Measurements from ENCODE around the gene RPP25. TPM values are rescaled to one million over a fixed set of nuclear protein-coding genes. Genes with fewer than 3 reads are reported as not detected.

The RPP25 gene
- total and polyA plus RNA-seq, 11 donors, result 1.1 to 5.8 (median 2.1) TPM

DNA sequence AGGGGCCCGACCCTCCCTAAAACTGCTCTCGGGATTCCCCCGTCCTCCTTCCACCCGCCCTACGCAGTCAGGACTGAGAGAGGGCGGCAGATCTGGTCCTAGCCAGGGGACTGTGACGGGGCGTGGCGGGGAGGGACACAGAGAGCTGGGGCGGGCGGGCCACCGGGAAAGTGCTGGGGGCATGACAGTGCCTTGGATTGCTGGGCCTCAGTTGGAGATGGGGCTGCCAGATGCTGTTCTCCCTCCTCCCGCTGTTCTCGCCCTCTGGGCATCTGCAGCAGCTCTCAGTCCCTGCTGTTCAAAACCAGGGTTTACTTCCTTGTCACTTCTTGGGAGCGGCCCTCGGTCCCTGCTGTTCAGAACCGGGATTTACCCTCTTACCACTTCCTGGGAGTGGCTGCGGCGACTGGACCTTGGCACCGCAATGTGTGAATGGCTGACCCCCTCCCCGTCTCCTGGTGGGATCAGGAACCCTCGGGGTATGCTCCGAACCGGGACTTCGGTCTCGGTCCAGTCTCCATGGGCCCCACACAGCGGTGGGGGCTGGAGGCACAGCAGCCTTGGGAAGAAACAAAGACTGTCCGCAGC is 1.8 kb upstream of the RPP25 start:
- ATAC-seq (peak in 3 of 4 donors; percentile 34 to 54 (median 37)), DNase-seq (peak; percentile 40 to 73 (median 63))
- Histone ChIP-seq H3K27me3 (peaks cover 0 to 27% (median 10%) of the 10 kb centered on the region in 9 donors), H3K9me3 (no peaks in the 10 kb centered on the region), H3K27ac (peak overlapping the region in 9 of 12 donors; percentile 1 to 80 (median 34)), H3K36me3 (no peaks in the 10 kb centered on the region), H3K4me1 (peaks cover 0 to 58% (median 37%) of the 10 kb centered on the region in 12 donors), H3K4me3 (peak overlapping the region; percentile 3 to 73 (median 58))
- intact Hi-C loops (cut with DNase I), result loop anchor here in 4 of 10 donors (10.0 kb wide), 2 partner anchors 246 to 324 kb away; partner anchors contain the start of gene C15orf39 (in 3 of the 4)
- WGBS, 4 donors, result 1 to 2% (median 2%) methylated on average over 19 to 28 of the region's 28 CpGs
- peak in 1 of 2 donors; percentile 38 for TF ChIP-seq POLR2A (IDR thresholded peaks at IDR 0.05)
- TF ChIP-seq, protein P1, sequence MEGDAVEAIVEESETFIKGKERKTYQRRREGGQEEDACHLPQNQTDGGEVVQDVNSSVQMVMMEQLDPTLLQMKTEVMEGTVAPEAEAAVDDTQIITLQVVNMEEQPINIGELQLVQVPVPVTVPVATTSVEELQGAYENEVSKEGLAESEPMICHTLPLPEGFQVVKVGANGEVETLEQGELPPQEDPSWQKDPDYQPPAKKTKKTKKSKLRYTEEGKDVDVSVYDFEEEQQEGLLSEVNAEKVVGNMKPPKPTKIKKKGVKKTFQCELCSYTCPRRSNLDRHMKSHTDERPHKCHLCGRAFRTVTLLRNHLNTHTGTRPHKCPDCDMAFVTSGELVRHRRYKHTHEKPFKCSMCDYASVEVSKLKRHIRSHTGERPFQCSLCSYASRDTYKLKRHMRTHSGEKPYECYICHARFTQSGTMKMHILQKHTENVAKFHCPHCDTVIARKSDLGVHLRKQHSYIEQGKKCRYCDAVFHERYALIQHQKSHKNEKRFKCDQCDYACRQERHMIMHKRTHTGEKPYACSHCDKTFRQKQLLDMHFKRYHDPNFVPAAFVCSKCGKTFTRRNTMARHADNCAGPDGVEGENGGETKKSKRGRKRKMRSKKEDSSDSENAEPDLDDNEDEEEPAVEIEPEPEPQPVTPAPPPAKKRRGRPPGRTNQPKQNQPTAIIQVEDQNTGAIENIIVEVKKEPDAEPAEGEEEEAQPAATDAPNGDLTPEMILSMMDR (IDR thresholded peaks at IDR 0.05), result peak in 4 of 12 donors; percentile 11 to 26 (median 24)

DNA sequence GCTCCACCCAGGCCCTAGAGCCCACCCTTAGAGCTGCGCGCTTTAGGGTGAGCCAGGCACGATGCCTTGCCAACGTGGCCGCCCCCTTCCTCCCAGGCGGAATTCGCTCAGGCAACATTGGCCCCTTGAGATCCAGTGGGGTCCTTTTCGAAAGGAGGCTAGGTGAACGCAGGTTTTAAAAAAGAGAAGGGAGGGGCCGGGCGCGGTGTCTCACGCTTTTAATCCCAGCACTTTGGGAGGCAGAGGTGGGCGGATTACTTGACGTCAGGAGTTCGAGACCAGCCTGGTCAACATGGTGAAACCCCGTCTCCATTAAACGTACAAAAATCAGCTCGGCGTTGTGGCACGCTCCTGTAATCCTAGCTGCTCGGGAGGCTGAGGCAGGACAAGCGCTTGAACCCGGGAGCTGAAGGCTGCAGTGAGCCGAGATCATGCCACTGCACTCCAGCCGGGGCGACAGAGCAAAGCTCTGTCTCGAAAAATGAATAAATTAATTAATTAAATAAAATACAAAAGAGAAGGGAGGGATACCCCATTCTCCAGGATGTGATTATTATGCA is 984 bp upstream of the RPP25 start:
- intact Hi-C loops (cut with DNase I), result loop anchor here in 4 of 10 donors (10.0 kb wide), 2 partner anchors 247 to 323 kb away; partner anchors contain the start of gene C15orf39 (in 3 of the 4)
- TF ChIP-seq, protein P1 (IDR thresholded peaks at IDR 0.05), result no peak
- no peak for TF ChIP-seq POLR2A (IDR thresholded peaks at IDR 0.05)
- Histone ChIP-seq H3K4me1 (peaks cover 0 to 58% (median 37%) of the 10 kb centered on the region in 12 donors), H3K9me3 (no peaks in the 10 kb centered on the region), H3K27ac (peak overlapping the region in 11 of 12 donors; percentile 47 to 85 (median 77)), H3K36me3 (no peaks in the 10 kb centered on the region), H3K27me3 (peaks cover 0 to 27% (median 10%) of the 10 kb centered on the region in 9 donors), H3K4me3 (peak overlapping the region; percentile 23 to 73 (median 58))
- ATAC-seq, result no peak
- 5 to 8% (median 6%) methylated on average over 21 to 28 of the region's 28 CpGs for WGBS, 4 donors
- DNase-seq, result no peak

DNA sequence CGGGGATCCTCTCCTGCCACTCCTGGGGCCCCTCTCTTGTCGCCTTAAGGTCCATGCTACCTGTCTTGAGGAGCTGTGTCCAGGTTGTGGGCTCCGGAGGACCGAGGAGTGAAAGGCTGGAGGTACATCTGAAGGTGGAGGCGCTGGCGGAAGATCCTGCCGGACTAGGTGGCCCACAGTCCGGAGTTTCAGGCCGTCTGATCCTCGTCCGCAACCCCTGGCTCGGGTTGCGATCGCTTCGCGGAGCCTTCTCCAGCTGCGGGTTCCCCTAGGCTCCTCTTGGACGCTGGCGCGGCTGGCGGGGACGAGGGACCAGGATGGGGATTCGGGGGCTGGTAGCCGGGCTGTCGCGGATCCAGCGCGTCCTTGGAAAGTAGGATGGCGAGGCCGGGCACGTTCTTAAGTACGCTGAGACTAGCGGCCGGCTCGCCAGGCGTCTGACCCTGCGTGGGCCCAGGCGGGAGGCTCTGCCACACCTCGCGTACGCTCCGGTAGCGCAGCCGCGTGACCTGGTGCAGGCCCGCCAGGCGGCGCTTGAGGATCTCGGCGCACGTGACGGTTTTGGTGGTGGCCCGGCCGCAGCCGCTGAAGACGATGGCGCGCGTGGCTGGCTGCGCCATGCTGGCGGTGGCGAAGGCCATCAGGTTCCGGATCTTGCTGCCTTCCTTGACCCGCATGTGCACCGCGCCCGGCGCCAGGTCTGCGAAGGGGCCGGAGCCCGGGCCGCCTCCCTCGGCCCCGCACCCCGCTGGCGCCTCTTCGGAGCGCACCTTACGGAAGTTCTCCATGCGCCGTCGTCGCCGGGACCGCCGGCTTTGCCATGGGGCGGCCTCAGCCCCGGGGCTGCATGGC is 550 bp downstream of the RPP25 start:
- ATAC-seq (peak in 3 of 4 donors; percentile 44 to 72 (median 56)), DNase-seq (peak; percentile 69 to 88 (median 80))
- WGBS, 4 donors, result 12 to 50% (median 16%) methylated on average over 20 to 88 of the region's 88 CpGs
- peaks cover 0 to 58% (median 37%) of the 10 kb centered on the region in 12 donors for H3K4me1 ChIP-seq
- H3K36me3 ChIP-seq, result no peaks in the 10 kb centered on the region
- intact Hi-C loops (cut with DNase I), result loop anchor here in 4 of 10 donors (10.0 kb wide), 2 partner anchors 249 to 321 kb away; partner anchors contain the start of gene C15orf39 (in 3 of the 4)
- H3K9me3 ChIP-seq, result no peaks in the 10 kb centered on the region
- H3K27me3 ChIP-seq, result peaks cover 0 to 27% (median 10%) of the 10 kb centered on the region in 9 donors
- H3K4me3 ChIP-seq, result peak overlapping the region; percentile 23 to 73 (median 58)
- TF ChIP-seq, protein P1 (IDR thresholded peaks at IDR 0.05), result peak; percentile 21 to 64 (median 42)
- no peak for TF ChIP-seq POLR2A (IDR thresholded peaks at IDR 0.05)
- H3K27ac ChIP-seq, result peak overlapping the region in 11 of 12 donors; percentile 47 to 85 (median 77)

All from heart left ventricle (tissue), 16 donors.